ENCODE measurements around the gene CCDC97.

DNA sequence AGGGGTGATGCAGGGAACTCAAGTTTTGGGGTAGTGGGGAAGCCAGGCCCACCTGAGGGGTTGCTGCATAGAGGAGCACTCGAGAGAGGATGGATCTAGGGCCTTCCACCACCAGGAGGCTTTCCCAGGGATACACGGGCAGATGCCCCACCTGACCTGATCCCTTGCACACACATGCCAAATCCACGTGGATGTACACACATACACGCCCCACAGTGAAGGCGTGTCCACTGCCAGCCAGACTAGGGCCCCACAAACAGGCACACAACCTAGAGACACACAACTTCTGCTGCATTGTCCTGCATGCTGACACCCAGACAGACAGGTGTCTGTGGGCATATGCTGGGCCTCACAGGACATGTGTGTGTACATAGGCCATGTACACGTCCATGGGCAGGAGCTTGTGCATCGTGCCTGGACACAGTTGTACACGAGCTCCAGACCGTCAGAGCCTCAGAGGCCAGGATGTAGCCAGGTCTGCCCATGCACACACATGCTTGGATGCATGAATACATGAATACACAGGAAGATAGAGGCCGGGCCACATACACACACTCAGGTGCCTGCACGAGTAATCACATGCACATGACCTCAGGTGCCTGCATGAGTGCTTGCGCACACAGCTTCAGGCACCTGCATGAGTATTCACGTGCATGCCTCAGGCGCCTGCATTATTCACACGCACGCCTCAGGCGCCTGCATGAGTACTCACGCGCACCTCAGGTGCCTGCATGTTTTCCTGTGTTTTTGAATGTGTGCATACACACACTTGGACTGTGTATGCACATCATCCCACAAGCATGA lies 8.9 kb downstream of the CCDC97 start:
- TF ChIP-seq, protein P1, sequence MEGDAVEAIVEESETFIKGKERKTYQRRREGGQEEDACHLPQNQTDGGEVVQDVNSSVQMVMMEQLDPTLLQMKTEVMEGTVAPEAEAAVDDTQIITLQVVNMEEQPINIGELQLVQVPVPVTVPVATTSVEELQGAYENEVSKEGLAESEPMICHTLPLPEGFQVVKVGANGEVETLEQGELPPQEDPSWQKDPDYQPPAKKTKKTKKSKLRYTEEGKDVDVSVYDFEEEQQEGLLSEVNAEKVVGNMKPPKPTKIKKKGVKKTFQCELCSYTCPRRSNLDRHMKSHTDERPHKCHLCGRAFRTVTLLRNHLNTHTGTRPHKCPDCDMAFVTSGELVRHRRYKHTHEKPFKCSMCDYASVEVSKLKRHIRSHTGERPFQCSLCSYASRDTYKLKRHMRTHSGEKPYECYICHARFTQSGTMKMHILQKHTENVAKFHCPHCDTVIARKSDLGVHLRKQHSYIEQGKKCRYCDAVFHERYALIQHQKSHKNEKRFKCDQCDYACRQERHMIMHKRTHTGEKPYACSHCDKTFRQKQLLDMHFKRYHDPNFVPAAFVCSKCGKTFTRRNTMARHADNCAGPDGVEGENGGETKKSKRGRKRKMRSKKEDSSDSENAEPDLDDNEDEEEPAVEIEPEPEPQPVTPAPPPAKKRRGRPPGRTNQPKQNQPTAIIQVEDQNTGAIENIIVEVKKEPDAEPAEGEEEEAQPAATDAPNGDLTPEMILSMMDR (IDR thresholded peaks at IDR 0.05), result no peak
- TF ChIP-seq EP300 (IDR thresholded peaks at IDR 0.05), result no peak
- no peak for TF ChIP-seq POLR2A (IDR thresholded peaks at IDR 0.05; ENCODE audit: low read depth)

Data from esophagus muscularis mucosa (tissue), 4 donors.